GM12878 (cell line): ENCODE results near the gene ETV7. TPM values are rescaled to one million over a fixed set of nuclear protein-coding genes. Genes with fewer than 3 reads are reported as not detected.

Source experiments
- ATAC-seq: fragments of 200-7000 bp; cut with Tn5 transposase; 3 replicates; pipeline ENCODE4 v1.9.1; 2020; ENCODE audit warnings: mild to moderate bottlenecking, moderate library complexity
- BruUV-seq: library from RNA; stranded (reverse); fragments of 400-500 nt; replicated peaks from 2 replicates; lab custom pipeline; 2021; lab: Mats Ljungman, UMichigan
- CTCF ChIA-PET: fragments of 300-600 bp; sonication (Branson Sonifier 250); formaldehyde crosslinking; extraction: SDS; loops from one replicate; lab custom pipeline; 2021; ENCODE audit warnings: inconsistent platforms; lab: Yijun Ruan, JAX
- POLR2A ChIA-PET: fragments of 350-600 bp; formaldehyde crosslinking; extraction: SDS; loops from one replicate; lab custom pipeline; 2021; ENCODE audit warnings: inconsistent platforms; lab: Charles Lee
- RAD21 ChIA-PET: fragments of 300-600 bp; sonication (Branson Sonifier 250); formaldehyde crosslinking; loops from one replicate; lab custom pipeline; 2023; ENCODE audit warnings: antibody characterized with exemption; ENCODE audit not compliant: unreplicated experiment; lab: Charles Lee
- SMC1A ChIA-PET: fragments of 300-600 bp; sonication (Branson Sonifier 250); formaldehyde crosslinking; loops from one replicate; lab custom pipeline; 2023; ENCODE audit not compliant: unreplicated experiment, uncharacterized antibody; lab: Charles Lee
- DNase-seq: peaks from one replicate; pipeline ENCODE4 v3.0.0-alpha.2; 2011; ENCODE audit warnings: low read depth, low spot score
- FAIRE-seq: peaks from 3 replicates; lab custom pipeline; 2011; peaks lifted over from hg19 to GRCh38; lab: Jason Lieb, UNC
- H2AFZ ChIP-seq: 2 replicates; pipeline ENCODE4 v1.6.0; 2011; ENCODE audit warnings: low read depth, low read length, control low read depth; ENCODE audit not compliant: control insufficient read depth
- H3K27ac ChIP-seq: 2 replicates; pipeline ENCODE4 v1.5.1; 2011; ENCODE audit warnings: control low read depth; ENCODE audit not compliant: control insufficient read depth, insufficient read depth
- H3K27me3 ChIP-seq, 2 experiments: replicated peaks in 1 of 2; 2 replicates each; pipeline versions ENCODE4 v1.6.0 to v1.6.1; 2011; ENCODE audit warnings: low read length in 1 of 2; ENCODE audit not compliant: control insufficient read depth in 2 of 2, insufficient read depth in 2 of 2
- H3K36me3 ChIP-seq, 2 experiments: 2 replicates each; pipeline ENCODE4 v1.5.1; 2011; ENCODE audit warnings: low read length in 1 of 2; ENCODE audit not compliant: control insufficient read depth in 2 of 2, insufficient read depth in 2 of 2
- H3K4me1 ChIP-seq: 2 replicates; pipeline ENCODE4 v1.6.1; 2011; ENCODE audit warnings: mild to moderate bottlenecking, low read length, moderate library complexity, mixed read lengths; ENCODE audit not compliant: control insufficient read depth, insufficient read depth
- H3K4me2 ChIP-seq: 2 replicates; pipeline ENCODE4 v1.6.0; 2011; ENCODE audit warnings: control low read depth; ENCODE audit not compliant: control insufficient read depth, insufficient read depth
- H3K4me3 ChIP-seq: fragments of 200-600 bp; sonication (generic); 2 replicates; pipeline ENCODE4 v1.5.1; 2016
- H3K79me2 ChIP-seq: 2 replicates; pipeline ENCODE4 v1.6.0; 2011; ENCODE audit warnings: low read length; ENCODE audit not compliant: control insufficient read depth, insufficient read depth
- H3K9ac ChIP-seq: 2 replicates; pipeline ENCODE4 v1.8.0; 2011; ENCODE audit warnings: low read length, control low read depth, mixed read lengths; ENCODE audit not compliant: control insufficient read depth, insufficient read depth
- H3K9me3 ChIP-seq: replicated peaks from 3 replicates; pipeline ENCODE4 v1.5.1; 2011; ENCODE audit warnings: mild to moderate bottlenecking, low read length; ENCODE audit not compliant: control insufficient read depth, insufficient read depth
- H4K20me1 ChIP-seq: 2 replicates; pipeline ENCODE4 v1.6.0; 2011; ENCODE audit not compliant: control insufficient read depth, insufficient read depth
- EED ChIP-seq: sonication (generic); IDR thresholded peaks from 2 replicates; pipeline ENCODE4 v1.6.1; 2016; ENCODE audit warnings: antibody characterized with exemption, low read depth
- EZH2 ChIP-seq: IDR thresholded peaks from 2 replicates; pipeline ENCODE4 v1.6.1; 2012; ENCODE audit warnings: low read depth, mild to moderate bottlenecking, control low read depth, inconsistent platforms, low read length, borderline replicate concordance; ENCODE audit not compliant: control insufficient read depth
- FOS ChIP-seq: IDR thresholded peaks from 3 replicates; pipeline ENCODE4 v1.6.1; 2011; ENCODE audit warnings: borderline replicate concordance; ENCODE audit not compliant: insufficient read length; ENCODE audit errors: extremely low read depth
- IRF4 ChIP-seq: IDR thresholded peaks from 2 replicates; pipeline ENCODE4 v1.6.1; 2011; ENCODE audit warnings: low read depth, low read length
- NRF1 ChIP-seq: conservative IDR thresholded peaks from 2 replicates; pipeline ENCODE4 v1.6.1; 2011; ENCODE audit warnings: mild to moderate bottlenecking, low read depth, low read length, improper control_type of control experiment
- PAX5 ChIP-seq: IDR thresholded peaks from 2 replicates; pipeline ENCODE4 v1.6.1; 2011; ENCODE audit warnings: low read depth, low read length, borderline replicate concordance
- POLR2AphosphoS2 ChIP-seq: IDR thresholded peaks from 2 replicates; pipeline ENCODE4 v1.6.1; 2011; ENCODE audit warnings: low read depth, mild to moderate bottlenecking, low read length, improper control_type of control experiment, moderate library complexity
- YBX1 ChIP-seq: fragments of 450-650 bp; IDR thresholded peaks from 2 replicates; pipeline ENCODE4 v1.6.1; 2016; ENCODE audit warnings: antibody characterized with exemption
- ZNF207 ChIP-seq: fragments of 450-650 bp; IDR thresholded peaks from 2 replicates; pipeline ENCODE4 v1.6.1; 2014; ENCODE audit warnings: antibody characterized with exemption, mild to moderate bottlenecking, borderline replicate concordance
- ZNF622 ChIP-seq: fragments of 450-650 bp; IDR thresholded peaks from 2 replicates; pipeline ENCODE4 v1.6.1; 2017; ENCODE audit warnings: mild to moderate bottlenecking, inconsistent platforms
- WGBS: methylation state at CpG from one replicate; pipeline ENCODE4 v1.1.6; 2016; ENCODE audit warnings: low lambda C conversion rate; ENCODE audit not compliant: insufficient replicate concordance, insufficient coverage; ENCODE audit errors: missing lambda C conversion rate; 5-methylcytosine and 5-hydroxymethylcytosine counted together
- in situ Hi-C: fragments of 300-500 bp; cut with MboI; formaldehyde crosslinking; loops from 9 replicates; pipeline ENCODE4 v1.14.3; 2018; ENCODE audit warnings: mixed read lengths
- intact Hi-C: fragments of 100-400 bp; cut with micrococcal nuclease; formaldehyde crosslinking; loops from one replicate; pipeline ENCODE4 v1.14.2; 2022; ENCODE audit not compliant: unreplicated experiment
- polyA plus RNA-seq, 11 experiments: library from polyadenylated mRNA; depleted of rRNA in 4 of 11; unstranded in 6 of 11; stranded (reverse) in 5 of 11; fragments of >200 nt; fragmentation: Nextera tagmentation in 4 of 11; fragmentation: Illumina TruSeq in 1 of 11; extraction: Ambion mirVana in 4 of 11; extraction: Trizol in 1 of 11; gene quantifications; 1 replicate in 1 of 11; 2 replicates in 10 of 11; pipeline versions ENCODE4 v1.2.1 to v1.2.3, GENCODE V29; 2011 to 2016; ENCODE audit warnings: inconsistent platforms in 2 of 11, missing spikeins in 2 of 11, low read depth in 1 of 11
- total RNA-seq, 4 experiments: library from RNA; depleted of rRNA in 3 of 4; stranded (reverse); fragments of >200 nt in 3 of 4; fragmentation: Illumina TruSeq in 1 of 4; extraction: Trizol in 1 of 4; gene quantifications; 2 replicates each; pipeline versions ENCODE4 v1.2.1 to v1.2.3, GENCODE V29; 2013 to 2021
- TF ChIP-seq, protein P1 (sequence below): IDR thresholded peaks from 2 replicates; pipeline ENCODE4 v1.6.1; 2011; ENCODE audit warnings: borderline replicate concordance, low read depth, mild to moderate bottlenecking, moderate library complexity, low read length; ENCODE audit not compliant: insufficient read depth, poor library complexity, severe bottlenecking
- TF ChIP-seq, protein P2 (sequence below): IDR thresholded peaks from 2 replicates; pipeline ENCODE4 v1.6.1; 2012; ENCODE audit warnings: low read depth, low read length, improper control_type of control experiment
- TF ChIP-seq, protein P3 (sequence below): fragments of 450-650 bp; formaldehyde crosslinking; IDR thresholded peaks from 2 replicates; pipeline ENCODE4 v1.4.0; 2020; ENCODE audit warnings: mild to moderate bottlenecking, moderate library complexity
- TF ChIP-seq, protein P4 (sequence below): fragments of 450-650 bp; IDR thresholded peaks from 2 replicates; pipeline ENCODE4 v1.6.1; 2017; ENCODE audit warnings: mild to moderate bottlenecking, moderate library complexity

Gene ETV7
- total and polyA plus RNA-seq, 10 of the 15 experiments (the other 5 are each of a cell fraction or from before 2014, with no cell fraction given): 0.04 to 1.8 (median 1.3) TPM

DNA sequence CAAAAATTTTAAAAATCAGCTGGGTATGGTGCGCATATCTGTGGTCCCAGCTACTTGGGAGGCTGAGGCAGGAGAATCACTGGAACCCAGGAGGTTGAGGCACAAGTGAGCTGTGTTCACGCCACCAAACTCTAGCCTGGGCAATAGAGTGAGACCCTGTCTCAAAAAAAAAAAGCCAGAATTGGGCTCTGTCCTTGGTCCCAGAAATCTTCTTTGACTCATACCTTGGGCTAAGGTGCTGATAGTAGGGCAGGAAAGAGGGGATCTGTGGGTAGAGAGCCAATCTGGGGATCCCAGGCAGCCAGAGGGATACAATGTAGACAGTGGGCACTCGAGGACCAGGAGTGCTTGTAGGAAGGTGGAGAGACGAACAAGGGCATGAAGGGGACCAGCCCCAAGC lies 13.3 kb downstream of the ETV7 start:
- no peaks in the 10 kb centered on the region for H3K9me3 ChIP-seq
- no peak overlapping the region for H3K9ac ChIP-seq
- ChIA-PET SMC1A (no interaction called here), POLR2A (no interaction called here), RAD21 (interaction anchor here (0.9 kb wide), 1 partner anchor 16 kb away, joined by 3 read pairs; no protein-coding TSS in a partner anchor), CTCF (interaction anchor here (0.5 to 0.9 kb wide), 2 partner anchors 14 to 27 kb away, joined by 3 to 5 read pairs; no protein-coding TSS in a partner anchor)
- no peaks in the 10 kb centered on the region for H4K20me1 ChIP-seq
- no peak overlapping the region for H3K27ac ChIP-seq
- in situ Hi-C loops: no loop called here
- intact Hi-C loops: no loop called here
- ATAC-seq (no peak), DNase-seq (no peak), FAIRE-seq (no peak)
- no peaks in the 10 kb centered on the region for H3K36me3 ChIP-seq
- BruUV-seq: no TSS peak
- peaks cover 19% of the 10 kb centered on the region for H3K4me1 ChIP-seq
- 42% methylated on average over 4 of the region's 4 CpGs for WGBS
- no peak overlapping the region for H3K4me2 ChIP-seq
- H3K27me3 ChIP-seq: no peaks in the 10 kb centered on the region
- H2AFZ ChIP-seq: no peak overlapping the region
- no peak overlapping the region for H3K4me3 ChIP-seq
- no peaks in the 10 kb centered on the region for H3K79me2 ChIP-seq
- no peak for TF ChIP-seq IRF4
- no peak for TF ChIP-seq EZH2
- no peak for TF ChIP-seq EED
- TF ChIP-seq ZNF622: no peak
- TF ChIP-seq, protein P1, sequence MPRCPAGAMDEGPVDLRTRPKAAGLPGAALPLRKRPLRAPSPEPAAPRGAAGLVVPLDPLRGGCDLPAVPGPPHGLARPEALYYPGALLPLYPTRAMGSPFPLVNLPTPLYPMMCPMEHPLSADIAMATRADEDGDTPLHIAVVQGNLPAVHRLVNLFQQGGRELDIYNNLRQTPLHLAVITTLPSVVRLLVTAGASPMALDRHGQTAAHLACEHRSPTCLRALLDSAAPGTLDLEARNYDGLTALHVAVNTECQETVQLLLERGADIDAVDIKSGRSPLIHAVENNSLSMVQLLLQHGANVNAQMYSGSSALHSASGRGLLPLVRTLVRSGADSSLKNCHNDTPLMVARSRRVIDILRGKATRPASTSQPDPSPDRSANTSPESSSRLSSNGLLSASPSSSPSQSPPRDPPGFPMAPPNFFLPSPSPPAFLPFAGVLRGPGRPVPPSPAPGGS: no peak
- TF ChIP-seq, protein P2, sequence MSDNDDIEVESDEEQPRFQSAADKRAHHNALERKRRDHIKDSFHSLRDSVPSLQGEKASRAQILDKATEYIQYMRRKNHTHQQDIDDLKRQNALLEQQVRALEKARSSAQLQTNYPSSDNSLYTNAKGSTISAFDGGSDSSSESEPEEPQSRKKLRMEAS: no peak
- TF ChIP-seq POLR2AphosphoS2: no peak
- TF ChIP-seq, protein P3, sequence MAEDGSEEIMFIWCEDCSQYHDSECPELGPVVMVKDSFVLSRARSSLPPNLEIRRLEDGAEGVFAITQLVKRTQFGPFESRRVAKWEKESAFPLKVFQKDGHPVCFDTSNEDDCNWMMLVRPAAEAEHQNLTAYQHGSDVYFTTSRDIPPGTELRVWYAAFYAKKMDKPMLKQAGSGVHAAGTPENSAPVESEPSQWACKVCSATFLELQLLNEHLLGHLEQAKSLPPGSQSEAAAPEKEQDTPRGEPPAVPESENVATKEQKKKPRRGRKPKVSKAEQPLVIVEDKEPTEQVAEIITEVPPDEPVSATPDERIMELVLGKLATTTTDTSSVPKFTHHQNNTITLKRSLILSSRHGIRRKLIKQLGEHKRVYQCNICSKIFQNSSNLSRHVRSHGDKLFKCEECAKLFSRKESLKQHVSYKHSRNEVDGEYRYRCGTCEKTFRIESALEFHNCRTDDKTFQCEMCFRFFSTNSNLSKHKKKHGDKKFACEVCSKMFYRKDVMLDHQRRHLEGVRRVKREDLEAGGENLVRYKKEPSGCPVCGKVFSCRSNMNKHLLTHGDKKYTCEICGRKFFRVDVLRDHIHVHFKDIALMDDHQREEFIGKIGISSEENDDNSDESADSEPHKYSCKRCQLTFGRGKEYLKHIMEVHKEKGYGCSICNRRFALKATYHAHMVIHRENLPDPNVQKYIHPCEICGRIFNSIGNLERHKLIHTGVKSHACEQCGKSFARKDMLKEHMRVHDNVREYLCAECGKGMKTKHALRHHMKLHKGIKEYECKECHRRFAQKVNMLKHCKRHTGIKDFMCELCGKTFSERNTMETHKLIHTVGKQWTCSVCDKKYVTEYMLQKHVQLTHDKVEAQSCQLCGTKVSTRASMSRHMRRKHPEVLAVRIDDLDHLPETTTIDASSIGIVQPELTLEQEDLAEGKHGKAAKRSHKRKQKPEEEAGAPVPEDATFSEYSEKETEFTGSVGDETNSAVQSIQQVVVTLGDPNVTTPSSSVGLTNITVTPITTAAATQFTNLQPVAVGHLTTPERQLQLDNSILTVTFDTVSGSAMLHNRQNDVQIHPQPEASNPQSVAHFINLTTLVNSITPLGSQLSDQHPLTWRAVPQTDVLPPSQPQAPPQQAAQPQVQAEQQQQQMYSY (CRISPR knock-in tag): no peak
- TF ChIP-seq PAX5: no peak
- TF ChIP-seq FOS: no peak
- TF ChIP-seq ZNF207: no peak
- TF ChIP-seq YBX1: no peak
- TF ChIP-seq, protein P4, sequence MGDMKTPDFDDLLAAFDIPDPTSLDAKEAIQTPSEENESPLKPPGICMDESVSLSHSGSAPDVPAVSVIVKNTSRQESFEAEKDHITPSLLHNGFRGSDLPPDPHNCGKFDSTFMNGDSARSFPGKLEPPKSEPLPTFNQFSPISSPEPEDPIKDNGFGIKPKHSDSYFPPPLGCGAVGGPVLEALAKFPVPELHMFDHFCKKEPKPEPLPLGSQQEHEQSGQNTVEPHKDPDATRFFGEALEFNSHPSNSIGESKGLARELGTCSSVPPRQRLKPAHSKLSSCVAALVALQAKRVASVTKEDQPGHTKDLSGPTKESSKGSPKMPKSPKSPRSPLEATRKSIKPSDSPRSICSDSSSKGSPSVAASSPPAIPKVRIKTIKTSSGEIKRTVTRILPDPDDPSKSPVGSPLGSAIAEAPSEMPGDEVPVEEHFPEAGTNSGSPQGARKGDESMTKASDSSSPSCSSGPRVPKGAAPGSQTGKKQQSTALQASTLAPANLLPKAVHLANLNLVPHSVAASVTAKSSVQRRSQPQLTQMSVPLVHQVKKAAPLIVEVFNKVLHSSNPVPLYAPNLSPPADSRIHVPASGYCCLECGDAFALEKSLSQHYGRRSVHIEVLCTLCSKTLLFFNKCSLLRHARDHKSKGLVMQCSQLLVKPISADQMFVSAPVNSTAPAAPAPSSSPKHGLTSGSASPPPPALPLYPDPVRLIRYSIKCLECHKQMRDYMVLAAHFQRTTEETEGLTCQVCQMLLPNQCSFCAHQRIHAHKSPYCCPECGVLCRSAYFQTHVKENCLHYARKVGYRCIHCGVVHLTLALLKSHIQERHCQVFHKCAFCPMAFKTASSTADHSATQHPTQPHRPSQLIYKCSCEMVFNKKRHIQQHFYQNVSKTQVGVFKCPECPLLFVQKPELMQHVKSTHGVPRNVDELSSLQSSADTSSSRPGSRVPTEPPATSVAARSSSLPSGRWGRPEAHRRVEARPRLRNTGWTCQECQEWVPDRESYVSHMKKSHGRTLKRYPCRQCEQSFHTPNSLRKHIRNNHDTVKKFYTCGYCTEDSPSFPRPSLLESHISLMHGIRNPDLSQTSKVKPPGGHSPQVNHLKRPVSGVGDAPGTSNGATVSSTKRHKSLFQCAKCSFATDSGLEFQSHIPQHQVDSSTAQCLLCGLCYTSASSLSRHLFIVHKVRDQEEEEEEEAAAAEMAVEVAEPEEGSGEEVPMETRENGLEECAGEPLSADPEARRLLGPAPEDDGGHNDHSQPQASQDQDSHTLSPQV: no peak
- no peak for TF ChIP-seq NRF1
